ENCODE results near the gene CTSF. TPM values are rescaled to one million over a fixed set of nuclear protein-coding genes. Genes with fewer than 3 reads are reported as not detected.

Gene CTSF
- total RNA-seq, 2 donors from 2014 or later = 5.0 to 18.6 TPM

DNA sequence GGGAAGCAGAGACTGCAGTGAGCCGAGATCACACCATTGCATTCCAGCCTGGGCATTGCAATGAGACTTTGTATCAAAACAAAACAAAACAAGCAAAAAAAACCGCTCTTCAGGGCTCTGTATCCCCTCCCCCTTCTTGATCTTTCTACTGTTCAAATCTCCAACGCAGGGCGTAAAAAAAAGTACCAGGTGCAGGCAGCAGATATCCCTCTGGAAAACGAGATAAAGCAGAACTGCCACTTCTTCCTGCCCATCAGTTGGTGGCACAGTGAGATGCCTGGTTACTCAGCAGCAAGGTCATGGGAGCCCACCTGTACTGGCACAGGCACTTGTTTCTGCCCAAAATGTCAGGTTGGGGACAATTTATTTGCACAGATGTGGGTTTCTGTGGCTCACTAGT lies 35.7 kb upstream of the CTSF start:
- Mint-ChIP-seq H3K4me3 (no peak overlapping the region), H3K9me3 (no peaks in the 10 kb centered on the region), H3K36me3 (ENCODE audit: low read depth) (peaks cover 65% of the 10 kb centered on the region), H3K27me3 (ENCODE audit: insufficient read depth) (no peaks in the 10 kb centered on the region), H3K27ac (no peak overlapping the region), H3K4me1 (no peaks in the 10 kb centered on the region)
- no peaks in the 10 kb centered on the region for H3K9me3 ChIP-seq (ENCODE audit: control insufficient read depth, low read length)
- H3K27ac ChIP-seq (ENCODE audit: low read depth, low read length) = no peak overlapping the region
- TF ChIP-seq, protein P1, sequence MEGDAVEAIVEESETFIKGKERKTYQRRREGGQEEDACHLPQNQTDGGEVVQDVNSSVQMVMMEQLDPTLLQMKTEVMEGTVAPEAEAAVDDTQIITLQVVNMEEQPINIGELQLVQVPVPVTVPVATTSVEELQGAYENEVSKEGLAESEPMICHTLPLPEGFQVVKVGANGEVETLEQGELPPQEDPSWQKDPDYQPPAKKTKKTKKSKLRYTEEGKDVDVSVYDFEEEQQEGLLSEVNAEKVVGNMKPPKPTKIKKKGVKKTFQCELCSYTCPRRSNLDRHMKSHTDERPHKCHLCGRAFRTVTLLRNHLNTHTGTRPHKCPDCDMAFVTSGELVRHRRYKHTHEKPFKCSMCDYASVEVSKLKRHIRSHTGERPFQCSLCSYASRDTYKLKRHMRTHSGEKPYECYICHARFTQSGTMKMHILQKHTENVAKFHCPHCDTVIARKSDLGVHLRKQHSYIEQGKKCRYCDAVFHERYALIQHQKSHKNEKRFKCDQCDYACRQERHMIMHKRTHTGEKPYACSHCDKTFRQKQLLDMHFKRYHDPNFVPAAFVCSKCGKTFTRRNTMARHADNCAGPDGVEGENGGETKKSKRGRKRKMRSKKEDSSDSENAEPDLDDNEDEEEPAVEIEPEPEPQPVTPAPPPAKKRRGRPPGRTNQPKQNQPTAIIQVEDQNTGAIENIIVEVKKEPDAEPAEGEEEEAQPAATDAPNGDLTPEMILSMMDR (conservative IDR thresholded peaks at IDR 0.05) = no peak
- no peaks in the 10 kb centered on the region for H3K4me1 ChIP-seq (ENCODE audit: control insufficient read depth, insufficient read depth, low read length)
- H3K4me3 ChIP-seq (ENCODE audit: low read length) = no peak overlapping the region
- 88 to 95% methylated on average over 5 of the region's 5 CpGs for WGBS, 2 experiments (ENCODE audit: insufficient coverage in 1 of 2, insufficient read length in 1 of 2)
- no peak overlapping the region for H3K9ac ChIP-seq (ENCODE audit: extremely low read depth, low read length, poor library complexity, severe bottlenecking)
- no peaks in the 10 kb centered on the region for H3K27me3 ChIP-seq (ENCODE audit: control insufficient read depth, insufficient read depth, low read length, poor library complexity, severe bottlenecking)
- H3K36me3 ChIP-seq (ENCODE audit: control insufficient read depth, insufficient read depth, low read length) = peaks cover 31% of the 10 kb centered on the region
- DNase-seq = no peak

DNA sequence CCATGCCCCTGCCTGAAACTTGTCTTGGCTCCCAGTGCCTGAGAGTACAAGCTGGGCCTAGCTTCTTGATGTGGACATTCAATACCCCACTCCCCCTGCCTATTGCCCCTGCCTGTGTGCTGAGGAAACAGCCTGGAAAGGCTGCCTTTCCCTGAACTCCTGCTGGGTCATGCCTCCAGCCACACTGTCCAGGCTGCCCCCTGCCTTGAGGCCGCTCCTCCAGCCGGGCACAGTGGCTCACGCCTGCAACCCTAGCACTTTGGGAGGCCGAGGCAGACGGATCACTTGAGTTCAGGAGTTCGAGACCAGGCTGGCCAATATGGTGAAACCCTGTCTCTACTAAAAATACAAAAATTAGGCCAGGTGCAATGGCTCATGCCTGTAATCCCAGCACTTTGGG lies 34.7 kb upstream of the CTSF start:
- DNase-seq = no peak
- H3K36me3 Mint-ChIP-seq (ENCODE audit: low read depth) = peaks cover 66% of the 10 kb centered on the region

DNA sequence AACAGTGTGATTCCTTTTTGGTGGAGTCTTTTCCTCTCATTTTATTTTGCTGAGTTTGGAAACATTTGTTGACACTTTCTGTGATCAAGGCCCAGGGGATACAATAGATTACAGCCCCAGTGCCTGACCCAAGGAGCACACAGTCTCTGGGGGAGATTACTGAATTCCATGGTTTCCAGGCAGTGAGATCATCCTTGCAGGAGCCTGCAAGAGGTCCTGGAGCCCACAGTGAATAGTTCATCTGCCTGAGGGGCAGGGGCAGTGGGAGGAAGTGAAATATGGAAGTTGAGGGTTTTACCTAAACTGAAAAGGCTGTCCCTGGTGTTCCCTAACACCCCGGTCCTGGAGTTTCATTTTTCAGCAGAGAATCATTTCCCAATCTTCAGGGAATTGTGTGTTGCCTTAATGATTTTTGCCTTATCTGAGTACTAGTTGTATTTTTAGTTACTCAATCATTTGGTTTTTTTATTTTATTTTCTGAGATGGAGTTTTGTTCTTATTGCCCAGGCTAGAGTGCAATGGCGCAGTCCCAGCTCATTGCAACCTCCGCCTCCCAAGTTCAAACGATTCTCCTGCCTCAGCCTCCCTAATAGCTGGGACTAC lies 32.3 kb upstream of the CTSF start:
- Histone ChIP-seq H3K4me3 (ENCODE audit: low read length) (no peak overlapping the region), H3K9me3 (ENCODE audit: control insufficient read depth, low read length) (no peaks in the 10 kb centered on the region), H3K27me3 (ENCODE audit: control insufficient read depth, insufficient read depth, low read length, poor library complexity, severe bottlenecking) (no peaks in the 10 kb centered on the region), H3K4me1 (ENCODE audit: control insufficient read depth, insufficient read depth, low read length) (no peaks in the 10 kb centered on the region), H3K36me3 (ENCODE audit: control insufficient read depth, insufficient read depth, low read length) (peaks cover 32% of the 10 kb centered on the region), H3K27ac (ENCODE audit: low read depth, low read length) (no peak overlapping the region), H3K9ac (ENCODE audit: extremely low read depth, low read length, poor library complexity, severe bottlenecking) (no peak overlapping the region)
- Mint-ChIP-seq H3K4me3 (no peak overlapping the region), H3K9me3 (no peaks in the 10 kb centered on the region), H3K27me3 (ENCODE audit: insufficient read depth) (no peaks in the 10 kb centered on the region), H3K27ac (peak overlapping the region; percentile 72), H3K4me1 (no peaks in the 10 kb centered on the region), H3K36me3 (ENCODE audit: low read depth) (peaks cover 60% of the 10 kb centered on the region)
- TF ChIP-seq, protein P1 (conservative IDR thresholded peaks at IDR 0.05) = no peak
- 92% methylated on average over 2 to 4 of the region's 4 CpGs for WGBS, 2 experiments (ENCODE audit: insufficient coverage in 1 of 2, insufficient read length in 1 of 2)
- DNase-seq = no peak

More for the DNA sequence above, 34.7 kb upstream of the CTSF start:
- Histone ChIP-seq H3K9me3 (ENCODE audit: control insufficient read depth, low read length) (no peaks in the 10 kb centered on the region), H3K9ac (ENCODE audit: extremely low read depth, low read length, poor library complexity, severe bottlenecking) (no peak overlapping the region), H3K36me3 (ENCODE audit: control insufficient read depth, insufficient read depth, low read length) (peaks cover 31% of the 10 kb centered on the region), H3K27ac (ENCODE audit: low read depth, low read length) (no peak overlapping the region), H3K27me3 (ENCODE audit: control insufficient read depth, insufficient read depth, low read length, poor library complexity, severe bottlenecking) (no peaks in the 10 kb centered on the region), H3K4me1 (ENCODE audit: control insufficient read depth, insufficient read depth, low read length) (no peaks in the 10 kb centered on the region), H3K4me3 (ENCODE audit: low read length) (no peak overlapping the region)
- H3K27ac Mint-ChIP-seq = no peak overlapping the region
- WGBS, 2 experiments (ENCODE audit: insufficient coverage in 1 of 2, insufficient read length in 1 of 2) = 81 to 86% methylated on average over 5 to 6 of the region's 6 CpGs
- no peaks in the 10 kb centered on the region for H3K9me3 Mint-ChIP-seq
- H3K4me3 Mint-ChIP-seq = no peak overlapping the region
- TF ChIP-seq, protein P1 (conservative IDR thresholded peaks at IDR 0.05) = no peak
- no peaks in the 10 kb centered on the region for H3K27me3 Mint-ChIP-seq (ENCODE audit: insufficient read depth)
- no peaks in the 10 kb centered on the region for H3K4me1 Mint-ChIP-seq
